Measurements from ENCODE around the gene DGKB.

GRCh38 chr7:14720785-14721184 lies 181.8 kb downstream of the DGKB start:
- TF ChIP-seq, protein P1, sequence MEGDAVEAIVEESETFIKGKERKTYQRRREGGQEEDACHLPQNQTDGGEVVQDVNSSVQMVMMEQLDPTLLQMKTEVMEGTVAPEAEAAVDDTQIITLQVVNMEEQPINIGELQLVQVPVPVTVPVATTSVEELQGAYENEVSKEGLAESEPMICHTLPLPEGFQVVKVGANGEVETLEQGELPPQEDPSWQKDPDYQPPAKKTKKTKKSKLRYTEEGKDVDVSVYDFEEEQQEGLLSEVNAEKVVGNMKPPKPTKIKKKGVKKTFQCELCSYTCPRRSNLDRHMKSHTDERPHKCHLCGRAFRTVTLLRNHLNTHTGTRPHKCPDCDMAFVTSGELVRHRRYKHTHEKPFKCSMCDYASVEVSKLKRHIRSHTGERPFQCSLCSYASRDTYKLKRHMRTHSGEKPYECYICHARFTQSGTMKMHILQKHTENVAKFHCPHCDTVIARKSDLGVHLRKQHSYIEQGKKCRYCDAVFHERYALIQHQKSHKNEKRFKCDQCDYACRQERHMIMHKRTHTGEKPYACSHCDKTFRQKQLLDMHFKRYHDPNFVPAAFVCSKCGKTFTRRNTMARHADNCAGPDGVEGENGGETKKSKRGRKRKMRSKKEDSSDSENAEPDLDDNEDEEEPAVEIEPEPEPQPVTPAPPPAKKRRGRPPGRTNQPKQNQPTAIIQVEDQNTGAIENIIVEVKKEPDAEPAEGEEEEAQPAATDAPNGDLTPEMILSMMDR (conservative IDR thresholded peaks at IDR 0.05 in 1 of 2, IDR thresholded peaks at IDR 0.05 in 1 of 2; ENCODE audit: extremely low read depth in 1 of 2, insufficient read depth in 1 of 2, low read depth in 1 of 2, low read length in 2 of 2): no peak
- no peak for TF ChIP-seq EZH2 (IDR thresholded peaks at IDR 0.05; ENCODE audit: borderline replicate concordance, low read length)

Measured in mammary epithelial cell (primary cell).